ENCODE results near the gene HS3ST6. TPM values are rescaled to one million over a fixed set of nuclear protein-coding genes. Genes with fewer than 3 reads are reported as not detected.

The HS3ST6 gene
- total and polyA plus RNA-seq, 2 of the 13 experiments (the other 11 are each of a cell fraction or from before 2014, with no cell fraction given) = not detected

DNA sequence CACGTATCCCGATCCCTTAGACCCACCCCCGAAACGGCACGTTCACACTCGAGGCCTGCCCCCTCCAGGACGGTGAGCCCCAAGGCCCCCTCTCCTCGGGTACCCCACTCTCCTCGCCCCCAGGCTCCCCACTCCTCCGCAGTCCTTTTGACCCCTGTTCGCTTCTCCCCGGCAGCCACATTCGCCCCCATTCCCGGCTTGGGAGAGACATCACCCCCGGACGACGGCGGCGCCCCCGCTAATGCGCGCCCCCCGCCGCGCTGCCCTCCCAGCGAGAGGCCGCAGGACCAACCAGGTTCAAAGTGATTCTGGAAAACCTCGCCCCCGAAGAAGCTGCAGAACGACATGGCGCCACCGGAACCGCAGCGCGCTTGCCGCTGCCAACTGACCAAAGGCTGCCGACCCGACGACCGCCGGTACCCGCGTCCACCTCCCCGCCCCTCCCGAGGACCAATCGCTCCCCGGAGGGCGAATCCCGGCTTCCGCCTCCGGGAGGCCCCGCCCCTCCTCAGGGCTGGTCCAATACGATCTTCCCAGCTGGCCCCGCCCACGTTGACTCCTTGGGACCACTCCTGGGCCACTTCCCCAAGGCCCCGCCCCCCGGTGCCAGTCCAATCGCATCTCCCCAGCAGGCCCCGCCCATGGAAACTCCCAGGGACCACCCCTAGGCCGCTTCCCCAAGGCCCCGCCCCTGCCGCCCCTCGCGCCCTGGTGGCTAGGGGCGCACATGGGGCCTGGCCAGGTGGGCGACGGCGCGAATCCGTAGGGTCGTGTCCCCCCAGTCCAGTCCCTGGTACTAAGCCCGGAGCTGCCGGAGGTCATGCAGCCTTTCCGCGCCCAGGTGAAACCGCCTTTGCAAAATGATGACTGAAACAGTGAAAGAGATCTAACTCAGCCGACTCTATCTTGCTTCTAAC lies 24.9 kb upstream of the HS3ST6 start, which contains the start of gene MSRB1 (continued):
- no peak; the same call in 1 of the 2 replicates for TF ChIP-seq JUN (CRISPR knock-in tag; IDR thresholded peaks at IDR 0.05)
- no peak for TF ChIP-seq TARDBP (CRISPR knock-in tag; IDR thresholded peaks at IDR 0.05)
- TF ChIP-seq PITX1 (CRISPR knock-in tag; IDR thresholded peaks at IDR 0.05) = 0 out of 2 replicates have a peak, but pooled peaks have one; percentile 49
- no peak for TF ChIP-seq HOMEZ (CRISPR knock-in tag; IDR thresholded peaks at IDR 0.05; ENCODE audit: low read depth)
- TF ChIP-seq PLRG1 (conservative IDR thresholded peaks at IDR 0.05) = no peak
- no peak for TF ChIP-seq ZNF3 (CRISPR knock-in tag; IDR thresholded peaks at IDR 0.05)
- TF ChIP-seq ARNT (IDR thresholded peaks at IDR 0.05) = no peak
- peak; percentile 57 for TF ChIP-seq ZNF501 (CRISPR knock-in tag; IDR thresholded peaks at IDR 0.05)
- no peak for TF ChIP-seq ZNF557 (CRISPR knock-in tag; IDR thresholded peaks at IDR 0.05)
- TF ChIP-seq PHF5A (CRISPR knock-in tag; IDR thresholded peaks at IDR 0.05; ENCODE audit: low read depth, unreplicated experiment) = no peak
- no peak for TF ChIP-seq SSRP1 (CRISPR knock-in tag; IDR thresholded peaks at IDR 0.05)
- TF ChIP-seq MIER2 (CRISPR knock-in tag; IDR thresholded peaks at IDR 0.05) = no peak
- TF ChIP-seq, protein P1, sequence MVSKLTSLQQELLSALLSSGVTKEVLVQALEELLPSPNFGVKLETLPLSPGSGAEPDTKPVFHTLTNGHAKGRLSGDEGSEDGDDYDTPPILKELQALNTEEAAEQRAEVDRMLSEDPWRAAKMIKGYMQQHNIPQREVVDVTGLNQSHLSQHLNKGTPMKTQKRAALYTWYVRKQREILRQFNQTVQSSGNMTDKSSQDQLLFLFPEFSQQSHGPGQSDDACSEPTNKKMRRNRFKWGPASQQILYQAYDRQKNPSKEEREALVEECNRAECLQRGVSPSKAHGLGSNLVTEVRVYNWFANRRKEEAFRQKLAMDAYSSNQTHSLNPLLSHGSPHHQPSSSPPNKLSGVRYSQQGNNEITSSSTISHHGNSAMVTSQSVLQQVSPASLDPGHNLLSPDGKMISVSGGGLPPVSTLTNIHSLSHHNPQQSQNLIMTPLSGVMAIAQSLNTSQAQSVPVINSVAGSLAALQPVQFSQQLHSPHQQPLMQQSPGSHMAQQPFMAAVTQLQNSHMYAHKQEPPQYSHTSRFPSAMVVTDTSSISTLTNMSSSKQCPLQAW (CRISPR knock-in tag; IDR thresholded peaks at IDR 0.05) = peak; percentile 85
- no peak for TF ChIP-seq MTA3 (CRISPR knock-in tag; IDR thresholded peaks at IDR 0.05)
- TF ChIP-seq ZNF280D (CRISPR knock-in tag; IDR thresholded peaks at IDR 0.05) = peak; percentile 72; the same call in 1 of the 2 replicates
- no peak; the same call in 1 of the 2 replicates for TF ChIP-seq POGZ (CRISPR knock-in tag; IDR thresholded peaks at IDR 0.05)
- TF ChIP-seq ZNF619 (CRISPR knock-in tag; IDR thresholded peaks at IDR 0.05) = no peak
- no peak; the same call in 1 of the 2 replicates for TF ChIP-seq THAP7 (CRISPR knock-in tag; IDR thresholded peaks at IDR 0.05)
- TF ChIP-seq, protein P2, sequence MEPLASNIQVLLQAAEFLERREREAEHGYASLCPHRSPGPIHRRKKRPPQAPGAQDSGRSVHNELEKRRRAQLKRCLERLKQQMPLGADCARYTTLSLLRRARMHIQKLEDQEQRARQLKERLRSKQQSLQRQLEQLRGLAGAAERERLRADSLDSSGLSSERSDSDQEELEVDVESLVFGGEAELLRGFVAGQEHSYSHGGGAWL (CRISPR knock-in tag; IDR thresholded peaks at IDR 0.05) = 0 out of 2 replicates have a peak, but pooled peaks have one; percentile 15
- TF ChIP-seq ATF7 (IDR thresholded peaks at IDR 0.05) = no peak
- no peak for TF ChIP-seq ATF7 (CRISPR knock-in tag; IDR thresholded peaks at IDR 0.05)
- peak; percentile 96 for TF ChIP-seq TAF1 (CRISPR knock-in tag; IDR thresholded peaks at IDR 0.05)
